ENCODE data around the gene C4A.
"Not testable (repeated sequence)": the region's sequence is repeated elsewhere in the genome, so short reads cannot be mapped to it uniquely, and the experiment has no call there.

The C4A gene

DNA sequence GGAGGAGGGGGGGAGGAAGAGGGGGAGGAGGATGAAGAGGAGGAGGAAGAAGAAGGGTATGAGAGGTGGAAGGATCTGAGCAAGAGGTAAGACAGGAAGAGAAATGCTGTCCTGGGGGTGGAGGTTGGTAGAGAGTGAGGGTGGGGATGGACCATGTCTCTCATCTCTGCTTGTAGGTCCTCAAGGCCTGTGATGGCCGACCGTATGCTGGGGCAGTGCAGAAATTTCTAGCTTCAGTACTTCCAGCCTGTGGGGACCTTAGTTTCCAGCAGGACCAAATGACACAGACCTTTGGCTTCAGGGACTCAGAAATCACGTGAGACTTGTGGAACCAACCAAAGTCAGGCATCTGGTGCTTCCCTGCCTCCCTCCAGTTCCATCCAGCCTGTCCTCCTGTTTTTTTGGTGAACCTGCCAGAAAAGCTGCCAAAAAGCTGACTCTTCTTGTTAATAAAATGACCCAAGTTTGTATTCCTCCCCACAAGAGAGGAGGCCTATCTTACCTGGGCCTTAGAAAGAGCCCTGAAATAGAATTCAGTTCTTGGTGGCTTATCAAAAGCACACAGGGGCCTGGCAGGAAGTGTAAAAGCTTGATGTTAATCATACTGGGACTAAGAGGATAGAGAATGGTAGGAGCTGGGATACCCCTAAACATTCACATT lies 2.5 kb upstream of the C4A start:
- DNase-seq (ENCODE audit: low read depth, low spot score): no peak

DNA sequence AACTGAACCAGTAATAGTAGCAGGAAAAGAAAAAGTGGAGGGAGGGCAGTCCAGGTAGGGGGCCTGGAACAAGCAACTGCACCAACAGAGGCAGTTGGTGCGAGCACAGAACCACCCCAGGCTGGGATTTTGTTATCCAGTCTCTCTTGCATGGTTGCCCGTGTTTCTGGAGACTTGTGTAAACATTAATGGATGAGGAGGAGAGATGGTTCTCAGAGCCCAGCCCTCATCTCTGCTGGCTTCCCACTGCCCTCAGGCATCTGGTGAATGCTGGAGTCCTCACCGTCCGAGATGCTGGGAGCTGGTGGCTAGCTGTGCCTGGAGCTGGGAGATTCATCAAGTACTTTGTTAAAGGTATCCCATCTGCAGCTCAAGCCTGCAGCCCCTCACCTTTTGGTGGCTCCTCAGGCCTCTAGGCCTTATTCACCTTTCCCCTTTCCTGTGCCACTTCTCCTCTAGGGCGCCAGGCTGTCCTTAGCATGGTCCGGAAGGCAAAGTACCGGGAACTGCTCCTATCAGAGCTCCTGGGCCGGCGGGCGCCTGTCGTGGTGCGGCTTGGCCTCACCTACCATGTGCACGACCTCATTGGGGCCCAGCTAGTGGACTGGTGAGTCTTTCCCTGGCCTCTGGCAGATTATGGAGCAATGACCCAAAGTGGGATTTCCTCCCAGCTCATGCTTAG lies 1.5 kb upstream of the C4A start:
- DNase-seq (ENCODE audit: low read depth, low spot score): not testable (repeated sequence)

DNA sequence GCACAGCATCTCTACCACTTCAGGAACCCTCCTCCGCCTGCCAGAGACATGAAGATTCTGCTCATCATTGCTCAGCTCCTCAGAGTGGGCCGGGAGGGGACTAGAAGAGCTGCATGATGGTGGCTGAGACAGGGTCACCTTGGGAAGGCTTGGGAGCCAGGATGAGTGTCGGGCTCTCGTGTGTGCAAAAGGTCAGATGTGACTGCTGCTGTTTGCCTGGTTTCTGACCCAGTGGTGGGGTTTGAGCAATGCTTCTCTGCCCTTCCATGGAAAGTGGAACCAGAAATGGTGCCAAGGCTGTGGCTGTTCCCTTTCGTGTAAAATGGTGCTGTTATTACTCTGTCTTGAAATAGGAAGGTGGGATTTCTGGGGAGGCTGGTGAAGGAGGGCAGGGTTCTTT lies 859 bp upstream of the C4A start:
- DNase-seq (ENCODE audit: low read depth, low spot score): not testable (repeated sequence)

DNA sequence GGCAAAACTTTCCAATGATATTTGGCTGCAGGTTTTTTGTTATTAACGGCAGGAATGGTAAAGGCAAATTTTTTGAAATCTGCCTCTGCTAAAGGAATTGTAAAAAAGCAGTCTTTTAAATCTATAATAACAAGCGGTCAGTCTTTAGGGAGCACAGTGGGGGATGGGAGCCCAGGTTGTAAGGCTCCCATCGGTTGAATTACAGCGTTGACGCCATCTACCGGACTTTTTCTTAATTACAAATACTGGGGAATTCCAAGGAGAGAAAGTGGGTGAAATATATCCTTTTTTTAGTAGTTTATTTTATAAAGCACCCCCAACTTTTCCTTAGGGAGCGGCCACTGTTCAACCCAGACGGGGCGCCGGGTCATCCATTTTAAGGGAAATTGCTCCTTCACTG lies 7.5 kb downstream of the C4A start:
- DNase-seq (ENCODE audit: low read depth, low spot score): not testable (repeated sequence)

DNA sequence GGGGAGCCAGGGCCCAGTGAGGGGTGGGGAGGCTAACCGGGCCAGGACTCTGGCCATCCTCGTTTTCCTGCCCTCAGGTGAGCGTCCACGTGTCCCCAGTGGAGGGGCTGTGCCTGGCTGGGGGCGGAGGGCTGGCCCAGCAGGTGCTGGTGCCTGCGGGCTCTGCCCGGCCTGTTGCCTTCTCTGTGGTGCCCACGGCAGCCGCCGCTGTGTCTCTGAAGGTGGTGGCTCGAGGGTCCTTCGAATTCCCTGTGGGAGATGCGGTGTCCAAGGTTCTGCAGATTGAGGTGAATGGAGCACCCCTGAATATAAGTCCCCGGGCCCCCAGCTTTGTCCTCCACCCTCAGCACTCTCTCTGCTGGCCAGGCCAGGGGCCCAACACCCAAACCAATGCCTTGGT lies 12.6 kb downstream of the C4A start:
- DNase-seq (ENCODE audit: low read depth, low spot score): not testable (repeated sequence)

DNA sequence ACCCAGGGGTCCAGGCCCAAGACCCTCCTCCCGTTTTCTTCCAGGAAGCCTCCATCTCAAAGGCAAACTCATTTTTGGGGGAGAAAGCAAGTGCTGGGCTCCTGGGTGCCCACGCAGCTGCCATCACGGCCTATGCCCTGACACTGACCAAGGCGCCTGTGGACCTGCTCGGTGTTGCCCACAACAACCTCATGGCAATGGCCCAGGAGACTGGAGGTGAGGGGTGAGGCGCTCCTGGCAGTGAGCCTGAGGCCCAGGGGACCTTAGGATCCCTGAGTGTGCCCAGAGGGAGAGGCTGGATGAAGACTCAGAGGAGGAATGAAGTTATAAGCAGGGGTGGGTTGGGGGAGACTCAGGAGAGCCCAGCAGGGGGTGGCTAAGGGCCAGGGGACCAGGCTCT lies 14.5 kb downstream of the C4A start:
- not testable (repeated sequence) for DNase-seq (ENCODE audit: low read depth, low spot score)

DNA sequence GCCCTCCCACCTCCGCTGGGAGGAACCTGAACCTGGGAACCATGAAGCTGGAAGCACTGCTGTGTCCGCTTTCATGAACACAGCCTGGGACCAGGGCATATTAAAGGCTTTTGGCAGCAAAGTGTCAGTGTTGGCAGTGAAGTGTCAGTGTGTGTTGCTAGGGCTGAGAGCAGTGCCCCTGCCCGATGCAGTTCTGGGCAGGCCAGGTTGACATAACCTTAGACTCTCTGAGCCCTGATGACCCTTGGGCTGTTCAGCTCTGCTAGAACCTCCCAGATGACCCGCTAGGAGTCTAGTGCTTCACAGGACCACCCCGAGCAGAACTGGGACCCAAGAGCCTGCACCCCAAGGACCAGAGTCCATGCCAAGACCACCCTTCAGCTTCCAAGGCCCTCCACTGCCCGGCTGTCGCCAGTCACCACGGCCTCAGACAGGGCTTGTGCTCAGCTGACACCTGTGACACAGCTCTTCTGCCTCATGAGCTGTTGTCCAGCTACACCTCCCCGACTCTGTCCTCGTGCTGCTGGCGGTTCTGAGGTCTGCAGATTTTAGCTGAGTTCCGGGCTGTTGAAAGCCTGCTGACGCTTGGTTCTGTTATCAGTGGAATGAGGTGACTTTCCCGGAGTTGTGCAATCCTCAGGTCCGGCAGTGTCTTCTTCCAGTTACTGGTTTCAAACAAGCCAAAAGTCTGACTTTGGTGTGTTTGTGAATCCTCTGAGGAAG lies 20.9 kb downstream of the C4A start:
- not testable (repeated sequence) for DNase-seq (ENCODE audit: low read depth, low spot score)

DNA sequence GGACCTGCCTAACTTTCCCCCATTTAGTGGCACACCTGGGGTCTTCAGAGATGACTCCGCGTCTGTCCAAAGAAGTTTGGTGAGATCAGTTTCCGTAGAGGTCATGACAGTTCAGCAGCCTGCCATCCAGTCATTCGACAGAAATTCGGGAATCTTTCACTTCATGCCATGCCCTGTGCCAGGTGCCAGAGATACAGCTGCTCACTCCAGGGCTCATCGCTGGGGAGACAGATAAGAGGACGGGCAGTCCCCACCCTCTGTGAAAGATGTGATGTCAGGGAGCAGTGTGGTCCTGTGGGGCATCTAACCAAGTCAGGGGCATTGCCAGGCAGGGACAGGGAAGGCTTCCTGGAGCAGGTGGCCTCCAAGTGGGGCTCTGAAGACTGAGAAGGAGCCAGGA lies 21.4 kb downstream of the C4A start:
- not testable (repeated sequence) for DNase-seq (ENCODE audit: low read depth, low spot score)

DNA sequence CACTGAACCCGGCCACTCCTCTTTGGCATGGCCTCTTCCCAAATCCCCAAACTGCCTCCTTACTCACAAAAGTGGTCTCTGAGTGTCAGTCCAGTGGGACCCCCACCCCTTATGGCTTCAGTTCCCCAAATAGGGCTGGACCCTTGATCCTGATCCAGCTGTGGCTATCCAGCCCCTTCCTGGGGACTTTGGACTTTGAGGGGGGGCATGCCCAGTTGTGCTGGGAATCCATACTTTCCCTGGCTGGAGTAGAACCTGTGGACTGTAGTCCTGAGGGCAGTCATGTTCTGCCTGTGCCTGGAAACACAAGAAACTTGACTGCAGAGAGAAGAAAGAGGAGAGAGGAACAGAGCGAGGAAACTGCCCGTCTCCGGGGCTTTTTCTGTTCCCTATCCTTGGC lies 22.5 kb downstream of the C4A start:
- not testable (repeated sequence) for DNase-seq (ENCODE audit: low read depth, low spot score)

DNA sequence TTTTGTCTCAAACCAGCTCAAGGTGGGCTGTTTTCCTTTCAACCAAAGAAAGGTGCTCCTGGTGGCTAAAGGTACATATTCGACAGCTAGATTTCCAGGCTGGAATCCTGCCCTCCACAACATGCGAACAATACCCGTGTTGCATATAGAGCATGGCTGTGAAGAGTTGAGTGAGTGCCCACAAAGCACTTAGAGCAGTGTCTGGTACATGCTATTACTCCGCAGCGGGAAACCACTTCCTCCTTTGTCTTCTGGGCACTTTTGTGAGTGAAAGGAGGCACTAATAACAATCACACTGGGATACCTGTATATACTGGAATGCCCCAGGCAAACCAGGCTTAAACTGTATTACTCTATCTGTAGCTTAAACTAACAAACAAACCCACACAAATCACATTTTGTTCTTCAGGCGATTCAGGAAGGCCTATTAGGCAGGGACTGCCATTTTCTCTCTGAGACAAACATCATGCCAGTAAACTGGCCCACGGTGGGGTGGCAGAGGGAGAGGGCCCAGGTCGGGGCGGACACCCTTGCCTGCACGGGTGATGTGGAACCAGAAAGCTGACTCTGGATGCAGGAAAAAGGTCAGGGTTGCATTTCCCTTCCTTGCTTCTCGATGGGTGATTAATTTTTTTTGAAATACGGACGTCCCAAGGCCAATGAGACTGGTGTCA lies 23.1 kb downstream of the C4A start:
- DNase-seq (ENCODE audit: low read depth, low spot score): not testable (repeated sequence)

DNA sequence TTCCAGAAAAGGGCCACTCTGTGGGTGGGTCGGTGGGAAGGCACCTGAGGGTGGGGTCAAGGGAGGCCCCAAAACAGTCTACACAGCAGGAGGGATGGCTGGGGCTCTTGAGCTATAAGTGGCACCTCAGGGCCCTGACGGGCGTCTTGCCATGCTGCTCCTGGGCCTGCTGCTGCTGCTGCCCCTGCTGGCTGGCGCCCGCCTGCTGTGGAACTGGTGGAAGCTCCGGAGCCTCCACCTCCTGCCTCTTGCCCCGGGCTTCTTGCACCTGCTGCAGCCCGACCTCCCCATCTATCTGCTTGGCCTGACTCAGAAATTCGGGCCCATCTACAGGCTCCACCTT lies 23.7 kb downstream of the C4A start:
- not testable (repeated sequence) for DNase-seq (ENCODE audit: low read depth, low spot score)

DNA sequence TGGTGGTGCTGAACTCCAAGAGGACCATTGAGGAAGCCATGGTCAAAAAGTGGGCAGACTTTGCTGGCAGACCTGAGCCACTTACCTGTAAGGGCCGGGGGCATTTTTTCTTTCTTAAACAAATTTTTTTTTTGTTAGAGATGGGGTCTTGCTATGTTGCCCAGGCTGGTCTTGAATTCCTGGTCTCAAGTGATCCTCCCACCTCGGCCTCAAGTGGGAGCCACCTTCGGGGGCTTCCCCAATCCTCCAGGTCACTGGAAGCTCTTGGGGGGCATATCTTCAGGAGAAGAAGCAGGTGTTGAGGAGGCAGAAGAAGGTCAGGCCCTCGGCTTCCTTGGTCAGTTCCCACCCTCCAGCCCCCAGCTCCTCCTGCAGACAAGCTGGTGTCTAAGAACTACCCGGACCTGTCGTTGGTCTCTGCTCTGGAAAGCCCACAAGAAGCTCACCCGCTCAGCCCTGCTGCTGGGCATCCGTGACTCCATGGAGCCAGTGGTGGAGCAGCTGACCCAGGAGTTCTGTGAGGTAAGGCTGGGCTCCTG lies 24.2 kb downstream of the C4A start:
- DNase-seq (ENCODE audit: low read depth, low spot score): not testable (repeated sequence)

DNA sequence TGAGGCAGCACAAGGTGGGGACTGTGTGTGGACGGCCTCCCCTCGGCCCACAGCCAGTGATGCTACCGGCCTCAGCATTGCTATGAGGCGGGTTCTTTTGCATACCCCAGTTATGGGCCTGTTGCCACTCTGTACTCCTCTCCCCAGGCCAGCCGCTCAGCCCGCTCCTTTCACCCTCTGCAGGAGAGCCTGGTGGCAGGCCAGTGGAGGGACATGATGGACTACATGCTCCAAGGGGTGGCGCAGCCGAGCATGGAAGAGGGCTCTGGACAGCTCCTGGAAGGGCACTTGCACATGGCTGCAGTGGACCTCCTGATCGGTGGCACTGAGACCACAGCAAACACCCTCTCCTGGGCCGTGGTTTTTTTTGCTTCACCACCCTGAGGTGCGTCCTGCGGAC lies 25.2 kb downstream of the C4A start:
- not testable (repeated sequence) for DNase-seq (ENCODE audit: low read depth, low spot score)

DNA sequence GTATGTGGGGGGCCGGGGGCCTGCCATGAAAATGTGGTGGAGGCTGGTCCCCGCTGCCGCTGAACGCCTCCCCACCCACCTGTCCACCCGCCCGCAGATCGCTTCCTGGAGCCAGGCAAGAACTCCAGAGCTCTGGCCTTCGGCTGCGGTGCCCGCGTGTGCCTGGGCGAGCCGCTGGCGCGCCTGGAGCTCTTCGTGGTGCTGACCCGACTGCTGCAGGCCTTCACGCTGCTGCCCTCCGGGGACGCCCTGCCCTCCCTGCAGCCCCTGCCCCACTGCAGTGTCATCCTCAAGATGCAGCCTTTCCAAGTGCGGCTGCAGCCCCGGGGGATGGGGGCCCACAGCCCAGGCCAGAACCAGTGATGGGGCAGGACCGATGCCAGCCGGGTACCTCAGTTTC lies 26.2 kb downstream of the C4A start:
- not testable (repeated sequence) for DNase-seq (ENCODE audit: low read depth, low spot score)

DNA sequence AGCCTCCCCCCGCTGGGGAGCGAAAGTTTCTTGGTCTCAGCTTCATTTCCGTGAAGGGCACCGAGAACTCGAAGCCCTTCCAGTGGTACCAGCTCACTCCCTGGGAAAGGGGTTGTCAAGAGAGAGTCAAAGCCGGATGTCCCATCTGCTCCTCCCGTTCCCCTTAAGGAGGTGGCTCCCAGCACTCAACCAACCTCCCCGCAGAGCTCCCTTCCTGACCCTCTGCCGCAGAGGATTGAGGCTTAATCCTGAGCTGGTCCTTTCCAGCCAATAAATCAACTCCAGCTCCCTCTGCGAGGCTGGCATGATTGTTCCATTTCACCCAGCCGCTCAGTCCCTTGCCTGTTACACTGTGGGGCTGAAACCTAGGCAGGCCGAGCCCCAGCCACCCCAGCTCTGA lies 26.8 kb downstream of the C4A start:
- not testable (repeated sequence) for DNase-seq (ENCODE audit: low read depth, low spot score)

DNA sequence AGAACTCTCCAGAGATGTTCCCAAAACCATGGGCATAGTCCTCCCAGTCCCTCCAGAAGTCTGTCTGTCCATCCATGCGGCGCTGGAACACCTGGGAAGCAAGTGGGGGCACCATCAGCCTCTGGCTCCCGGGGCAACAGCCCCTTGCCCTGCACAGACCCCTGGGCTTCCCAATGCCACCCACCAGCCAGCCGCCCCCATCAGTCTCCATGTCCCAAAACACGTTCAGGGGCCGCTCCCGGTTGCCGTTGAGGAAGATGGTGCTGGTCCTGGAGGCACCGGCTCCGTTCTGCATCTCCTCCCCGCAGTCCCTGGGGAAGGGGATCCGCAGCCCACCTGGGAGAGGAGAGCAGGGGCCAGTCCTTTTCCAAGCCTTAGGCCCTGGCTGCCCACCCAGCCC lies 27.7 kb downstream of the C4A start:
- not testable (repeated sequence) for DNase-seq (ENCODE audit: low read depth, low spot score)

DNA sequence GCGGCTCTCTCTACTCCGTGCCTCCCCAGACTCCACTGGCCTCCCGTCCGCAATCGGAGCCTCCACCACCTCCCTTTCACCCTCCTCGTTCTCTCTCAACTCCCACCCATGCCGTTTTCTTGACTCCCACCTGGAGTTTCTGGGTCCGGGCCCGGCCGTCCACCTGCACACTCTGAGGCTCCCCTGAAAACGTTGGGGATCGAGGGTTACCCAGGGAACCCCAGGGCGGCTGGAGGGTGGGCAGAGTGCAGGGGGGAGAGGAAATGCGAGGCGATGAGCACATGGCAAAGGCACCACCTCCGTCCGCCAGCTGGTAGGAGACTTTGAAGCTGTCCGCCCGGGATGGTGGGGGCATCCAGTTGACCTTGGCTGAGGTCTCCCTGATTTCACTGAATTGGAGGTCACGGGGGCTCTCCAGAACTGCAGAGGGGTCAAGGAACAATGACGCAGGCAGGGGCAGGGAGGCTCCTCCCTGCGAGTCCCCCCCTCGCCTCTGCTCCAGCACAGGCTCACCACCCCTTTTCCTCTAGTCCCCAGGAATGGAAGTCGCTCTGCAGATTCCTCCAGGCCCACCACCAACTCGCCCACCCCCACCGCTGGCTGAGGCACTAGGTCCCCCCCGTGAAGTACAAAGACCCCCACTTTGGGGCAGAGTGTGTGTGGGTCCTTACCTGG lies 29.1 kb downstream of the C4A start:
- not testable (repeated sequence) for DNase-seq (ENCODE audit: low read depth, low spot score)

DNA sequence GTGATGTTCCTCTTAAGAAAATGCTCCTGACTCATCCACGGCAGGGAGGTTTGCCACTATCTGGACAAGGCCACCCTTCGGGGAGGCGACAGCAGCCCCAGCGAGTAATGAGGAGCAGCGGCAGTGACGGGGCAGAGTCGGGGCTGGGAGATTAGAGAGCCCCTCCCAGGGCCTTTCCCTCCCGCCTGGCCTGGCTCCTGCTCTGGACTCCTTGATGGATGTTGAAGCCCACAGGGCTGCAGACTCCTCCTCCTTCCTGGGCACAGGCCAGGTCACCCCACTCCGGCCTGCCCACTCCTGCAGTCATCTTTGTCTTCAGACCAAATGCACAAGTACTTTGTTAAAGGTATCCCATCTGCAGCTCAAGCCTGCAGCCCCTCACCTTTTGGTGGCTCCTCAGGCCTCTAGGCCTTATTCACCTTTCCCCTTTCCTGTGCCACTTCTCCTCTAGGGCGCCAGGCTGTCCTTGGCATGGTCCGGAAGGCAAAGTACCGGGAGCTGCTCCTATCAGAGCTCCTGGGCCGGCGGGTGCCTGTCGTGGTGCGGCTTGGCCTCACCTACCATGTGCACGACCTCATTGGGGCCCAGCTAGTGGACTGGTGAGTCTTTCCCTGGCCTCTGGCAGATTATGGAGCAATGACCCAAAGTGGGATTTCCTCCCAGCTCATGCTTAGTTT lies 31.2 kb downstream of the C4A start:
- not testable (repeated sequence) for DNase-seq (ENCODE audit: low read depth, low spot score)

DNA sequence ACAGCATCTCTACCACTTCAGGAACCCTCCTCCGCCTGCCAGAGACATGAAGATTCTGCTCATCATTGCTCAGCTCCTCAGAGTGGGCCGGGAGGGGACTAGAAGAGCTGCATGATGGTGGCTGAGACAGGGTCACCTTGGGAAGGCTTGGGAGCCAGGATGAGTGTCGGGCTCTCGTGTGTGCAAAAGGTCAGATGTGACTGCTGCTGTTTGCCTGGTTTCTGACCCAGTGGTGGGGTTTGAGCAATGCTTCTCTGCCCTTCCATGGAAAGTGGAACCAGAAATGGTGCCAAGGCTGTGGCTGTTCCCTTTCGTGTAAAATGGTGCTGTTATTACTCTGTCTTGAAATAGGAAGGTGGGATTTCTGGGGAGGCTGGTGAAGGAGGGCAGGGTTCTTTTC lies 31.9 kb downstream of the C4A start:
- not testable (repeated sequence) for DNase-seq (ENCODE audit: low read depth, low spot score)

DNA sequence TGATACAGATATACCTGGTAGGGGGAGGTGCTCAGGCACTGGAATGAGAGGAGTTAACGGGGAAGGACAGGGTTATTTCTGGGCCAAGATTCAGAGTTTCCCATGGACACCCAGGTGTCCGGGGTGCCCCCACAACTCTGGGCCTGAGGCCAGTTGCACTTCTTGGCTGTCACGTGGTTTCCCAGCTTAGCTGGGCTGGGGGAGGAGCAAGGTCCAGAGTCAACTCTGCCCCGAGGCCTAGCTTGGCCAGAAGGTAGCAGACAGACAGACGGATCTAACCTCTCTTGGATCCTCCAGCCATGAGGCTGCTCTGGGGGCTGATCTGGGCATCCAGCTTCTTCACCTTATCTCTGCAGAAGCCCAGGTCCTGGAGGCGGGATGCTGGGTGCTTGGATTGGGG lies 32.7 kb downstream of the C4A start, which contains the start of gene C4B:
Gene C4B, plus strand, starts transcription at position 249 of the 400 bp plus-strand sequence. Its CDS starts 51 bp downstream, at position 300.
- DNase-seq (ENCODE audit: low read depth, low spot score): not testable (repeated sequence)

DNA sequence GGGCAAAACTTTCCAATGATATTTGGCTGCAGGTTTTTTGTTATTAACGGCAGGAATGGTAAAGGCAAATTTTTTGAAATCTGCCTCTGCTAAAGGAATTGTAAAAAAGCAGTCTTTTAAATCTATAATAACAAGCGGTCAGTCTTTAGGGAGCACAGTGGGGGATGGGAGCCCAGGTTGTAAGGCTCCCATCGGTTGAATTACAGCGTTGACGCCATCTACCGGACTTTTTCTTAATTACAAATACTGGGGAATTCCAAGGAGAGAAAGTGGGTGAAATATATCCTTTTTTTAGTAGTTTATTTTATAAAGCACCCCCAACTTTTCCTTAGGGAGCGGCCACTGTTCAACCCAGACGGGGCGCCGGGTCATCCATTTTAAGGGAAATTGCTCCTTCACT lies 40.2 kb downstream of the C4A start:
- not testable (repeated sequence) for DNase-seq (ENCODE audit: low read depth, low spot score)

Data from astrocyte of the hippocampus (primary cell).